H9 (cell line): ENCODE results near the gene HCST. TPM values are rescaled to one million over a fixed set of nuclear protein-coding genes. Genes with fewer than 3 reads are reported as not detected.

Source experiments
- DNase-seq: peaks from one replicate; pipeline ENCODE4 v3.0.0-alpha.2; 2017
- H2AFZ ChIP-seq: one replicate; pipeline ENCODE4 v1.6.1; 2013; ENCODE audit warnings: mild to moderate bottlenecking, low read length, control low read depth, moderate library complexity
- H2AK5ac ChIP-seq: 2 replicates; pipeline ENCODE4 v1.6.1; 2013; ENCODE audit warnings: low read length, control low read depth, mixed read lengths; ENCODE audit not compliant: insufficient read length
- H2BK120ac ChIP-seq: one replicate; pipeline ENCODE4 v1.6.1; 2013; ENCODE audit warnings: low read depth, mild to moderate bottlenecking, low read length, control low read depth, inconsistent platforms; ENCODE audit not compliant: poor library complexity, severe bottlenecking
- H2BK12ac ChIP-seq: 2 replicates; pipeline ENCODE4 v1.6.1; 2013; ENCODE audit warnings: low read length, control low read depth, mixed read lengths, low read depth; ENCODE audit not compliant: insufficient read length
- H2BK15ac ChIP-seq: 2 replicates; pipeline ENCODE4 v1.6.1; 2013; ENCODE audit warnings: low read depth, low read length, control low read depth
- H2BK20ac ChIP-seq: one replicate; pipeline ENCODE4 v1.6.1; 2013; ENCODE audit warnings: low read depth, mild to moderate bottlenecking, low read length, control low read depth, inconsistent platforms; ENCODE audit not compliant: poor library complexity, severe bottlenecking
- H2BK5ac ChIP-seq: 2 replicates; pipeline ENCODE4 v1.6.1; 2013; ENCODE audit warnings: low read length, control low read depth, mixed read lengths; ENCODE audit not compliant: insufficient read length
- H3K14ac ChIP-seq: 2 replicates; pipeline ENCODE4 v1.6.1; 2013; ENCODE audit warnings: low read length, control low read depth; ENCODE audit not compliant: insufficient read depth
- H3K18ac ChIP-seq: 2 replicates; pipeline ENCODE4 v1.6.1; 2013; ENCODE audit warnings: low read depth, mild to moderate bottlenecking, mixed read lengths, low read length, control low read depth; ENCODE audit not compliant: insufficient read length
- H3K23ac ChIP-seq: 2 replicates; pipeline ENCODE4 v1.6.1; 2013; ENCODE audit warnings: low read length, control low read depth, mixed read lengths, low read depth; ENCODE audit not compliant: insufficient read length
- H3K23me2 ChIP-seq: 2 replicates; pipeline ENCODE4 v1.6.1; 2013; ENCODE audit warnings: low read depth, mild to moderate bottlenecking, mixed read lengths, low read length, control low read depth; ENCODE audit not compliant: insufficient read length, poor library complexity, severe bottlenecking
- H3K27ac ChIP-seq: 2 replicates; pipeline ENCODE4 v1.5.1; 2013; ENCODE audit warnings: low read length, control low read depth, mixed read lengths, low read depth; ENCODE audit not compliant: insufficient read length
- H3K27me3 ChIP-seq: 2 replicates; pipeline ENCODE4 v1.6.1; 2013; ENCODE audit warnings: low read length, control low read depth, inconsistent platforms; ENCODE audit not compliant: insufficient read depth
- H3K4ac ChIP-seq: 2 replicates; pipeline ENCODE4 v1.6.1; 2013; ENCODE audit warnings: low read depth, mild to moderate bottlenecking, control low read depth, inconsistent platforms, low read length, moderate library complexity
- H3K4me1 ChIP-seq: 2 replicates; pipeline ENCODE4 v1.6.1; 2013; ENCODE audit warnings: low read length, control low read depth, inconsistent platforms; ENCODE audit not compliant: insufficient read depth
- H3K4me2 ChIP-seq: 2 replicates; pipeline ENCODE4 v1.6.1; 2013; ENCODE audit warnings: low read length, control low read depth, mixed read lengths; ENCODE audit not compliant: insufficient read length, insufficient read depth
- H3K56ac ChIP-seq: 2 replicates; pipeline ENCODE4 v1.6.1; 2013; ENCODE audit warnings: low read depth, mild to moderate bottlenecking, mixed read lengths, low read length, control low read depth; ENCODE audit not compliant: insufficient read length
- H3K79me1 ChIP-seq: 2 replicates; pipeline ENCODE4 v1.6.1; 2013; ENCODE audit warnings: low read depth, mild to moderate bottlenecking, moderate library complexity, low read length, control low read depth, inconsistent platforms; ENCODE audit not compliant: insufficient read depth, poor library complexity, severe bottlenecking
- H3K79me2 ChIP-seq: 2 replicates; pipeline ENCODE4 v1.6.1; 2013; ENCODE audit warnings: low read length, control low read depth, inconsistent platforms; ENCODE audit not compliant: insufficient read depth
- H3K9ac ChIP-seq: 2 replicates; pipeline ENCODE4 v1.6.1; 2013; ENCODE audit warnings: low read length, control low read depth, mixed read lengths; ENCODE audit not compliant: insufficient read length; ENCODE audit errors: extremely low read depth
- H3K9me3 ChIP-seq: one replicate; pipeline ENCODE4 v1.6.1; 2013; ENCODE audit warnings: low read depth, low read length, inconsistent platforms; ENCODE audit not compliant: control insufficient read depth
- H3T11ph ChIP-seq: one replicate; pipeline ENCODE4 v1.6.1; 2013; ENCODE audit warnings: mild to moderate bottlenecking, low read length, control low read depth, inconsistent platforms
- H4K20me1 ChIP-seq: one replicate; pipeline ENCODE4 v1.6.1; 2013; ENCODE audit not compliant: control insufficient read depth, insufficient read length, insufficient read depth
- H4K5ac ChIP-seq: 2 replicates; pipeline ENCODE4 v1.6.1; 2013; ENCODE audit warnings: low read depth, mild to moderate bottlenecking, mixed read lengths, low read length, control low read depth; ENCODE audit not compliant: insufficient read length
- H4K8ac ChIP-seq: replicated peaks from 2 replicates; pipeline ENCODE4 v1.6.1; 2013; ENCODE audit warnings: low read length, control low read depth, mixed read lengths, low read depth; ENCODE audit not compliant: insufficient read length
- H4K91ac ChIP-seq: 2 replicates; pipeline ENCODE4 v1.6.1; 2013; ENCODE audit warnings: low read depth, mild to moderate bottlenecking, moderate library complexity, mixed read lengths, low read length, control low read depth; ENCODE audit not compliant: insufficient read length
- H3K27ac Mint-ChIP-seq, 3 experiments: 2 replicates in 2 of 3; 3 replicates in 1 of 3; pipeline ENCODE4 v1.8.0; 2020 to 2021; ENCODE audit warnings: mixed read lengths in 3 of 3, mild to moderate bottlenecking in 1 of 3, moderate library complexity in 1 of 3
- H3K27me3 Mint-ChIP-seq: 2 replicates; pipeline ENCODE4 v1.8.0; 2021; ENCODE audit warnings: low read depth, mild to moderate bottlenecking, moderate library complexity, mixed read lengths
- H3K36me3 Mint-ChIP-seq, 3 experiments: 2 replicates in 2 of 3; 3 replicates in 1 of 3; pipeline ENCODE4 v1.8.0; 2020 to 2021; ENCODE audit warnings: low read depth in 3 of 3, mixed read lengths in 3 of 3; ENCODE audit not compliant: insufficient read depth in 1 of 3
- H3K4me1 Mint-ChIP-seq, 2 experiments: 2 replicates each; pipeline ENCODE4 v1.8.0; 2020; ENCODE audit warnings: mixed read lengths in 2 of 2
- H3K4me3 Mint-ChIP-seq, 2 experiments: 2 replicates in 1 of 2; 3 replicates in 1 of 2; pipeline ENCODE4 v1.8.0; 2020 to 2021; ENCODE audit warnings: mild to moderate bottlenecking in 2 of 2, mixed read lengths in 2 of 2, moderate library complexity in 1 of 2
- H3K9me3 Mint-ChIP-seq, 2 experiments: 2 replicates in 1 of 2; 3 replicates in 1 of 2; pipeline ENCODE4 v1.8.0; 2020; ENCODE audit warnings: mild to moderate bottlenecking in 2 of 2, mixed read lengths in 2 of 2, moderate library complexity in 1 of 2
- CTCF ChIP-seq: fragments of 200-600 bp; sonication (generic); conservative IDR thresholded peaks from 3 replicates; pipeline ENCODE4 v1.8.0; 2021; ENCODE audit warnings: antibody characterized with exemption, mild to moderate bottlenecking
- WGBS: extraction: QIAGEN DNeasy Blood & Tissue Kit; methylation state at CpG from one replicate; pipeline ENCODE4 v1.1.7; 2013; ENCODE audit warnings: missing lambda C conversion rate, low lambda C conversion rate, mixed read lengths; ENCODE audit not compliant: insufficient read length; ENCODE audit errors: extremely low coverage; 5-methylcytosine and 5-hydroxymethylcytosine counted together
- total RNA-seq: library from RNA; stranded (reverse); gene quantifications from 2 replicates; pipeline ENCODE4 v1.2.1, GENCODE V29; 2021

HCST gene
- total RNA-seq, 1 experiment from 2014 or later: 0.68 TPM

- no peak for DNase-seq
- Histone ChIP-seq H3K4me1 (peaks cover 2% of the 10 kb centered on the region; the same call in 1 of the 2 replicates), H2AFZ (no peak overlapping the region), H2BK20ac (no peak overlapping the region), H3K23ac (no peak overlapping the region), H3K79me1 (no peaks in the 10 kb centered on the region), H3K4ac (no peak overlapping the region), H3K56ac (no peak overlapping the region), H3K27ac (no peak overlapping the region), H3K9ac (no peak overlapping the region), H2AK5ac (no peak overlapping the region), H4K8ac (no peak overlapping the region), H2BK12ac (no peak overlapping the region), H3K79me2 (no peaks in the 10 kb centered on the region), H4K20me1 (no peaks in the 10 kb centered on the region), H3T11ph (no peak overlapping the region), H3K18ac (no peak overlapping the region), H3K14ac (no peak overlapping the region), H2BK15ac (no peak overlapping the region), H2BK120ac (no peak overlapping the region), H4K5ac (no peak overlapping the region), H3K9me3 (no peaks in the 10 kb centered on the region), H3K23me2 (no peaks in the 10 kb centered on the region), H2BK5ac (no peak overlapping the region), H3K27me3 (no peaks in the 10 kb centered on the region), H4K91ac (no peak overlapping the region), H3K4me2 (no peak overlapping the region)
- Mint-ChIP-seq H3K27me3 (peaks cover 6% of the 10 kb centered on the region), H3K9me3 (no peaks in the 10 kb centered on the region; a peak in 1 of 5 replicates), H3K27ac (no peak overlapping the region), H3K4me1 (peaks cover 6 to 12% of the 10 kb centered on the region in 2 experiments), H3K36me3 (peaks cover 14 to 30% (median 23%) of the 10 kb centered on the region in 3 experiments), H3K4me3 (no peak overlapping the region)
- no CpG with 5 or more reads among the region's 2 CpGs for WGBS
- no peak for TF ChIP-seq CTCF
Observed at GRCh38 chr19:35883882-35884281, 18.4 kb upstream of the HCST start.
